Activated T-helper 1 cell treated with Interleukin-2 at 50 U/mL for 16 hours (primary cell): ENCODE results near the gene INHBC.
A peak's percentile ranks its signal among the peaks of the same experiment; 100 is the strongest.

ENCODE experiments used
- DNase-seq: peaks from one replicate; pipeline ENCODE4 v3.0.0-alpha.2; 2020; ENCODE audit warnings: low read depth

Gene INHBC

DNA sequence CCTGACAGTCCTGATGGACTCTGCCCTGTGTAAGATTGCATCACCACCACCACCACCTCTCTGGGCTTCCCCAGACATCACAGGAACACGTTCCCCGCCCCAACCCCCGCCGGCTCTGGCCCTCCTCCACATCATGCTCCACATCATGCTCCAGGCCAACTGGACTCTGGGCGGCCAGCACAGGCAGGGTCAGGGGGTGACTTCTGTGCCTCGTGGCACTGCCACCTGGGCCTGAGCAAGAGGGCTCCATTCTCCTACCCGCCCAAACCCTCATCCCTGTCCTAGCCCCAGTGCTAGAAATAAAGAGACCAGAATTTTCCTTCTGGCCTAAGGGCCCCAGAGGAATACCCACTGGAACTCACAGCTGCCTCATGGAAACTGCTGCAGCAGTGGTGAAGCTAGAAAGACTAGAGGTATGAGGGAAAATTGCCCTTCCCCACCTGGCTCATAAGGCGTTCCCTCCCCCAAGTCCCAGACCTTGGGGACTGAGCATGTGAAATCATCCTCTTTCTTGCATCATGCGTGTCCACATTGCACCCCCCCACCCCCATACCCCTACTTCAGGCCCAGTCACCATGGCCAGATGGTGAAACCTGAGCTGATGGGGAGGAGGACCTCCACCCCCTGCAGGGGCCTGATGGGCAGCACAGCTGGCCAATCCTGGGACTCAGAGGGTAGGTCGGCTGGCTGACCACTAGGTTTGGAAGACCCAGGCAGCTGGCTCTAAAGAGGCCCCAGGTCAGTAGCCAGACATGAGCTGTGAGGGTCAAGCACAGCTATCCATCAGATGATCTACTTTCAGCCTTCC, 20.2 kb downstream of the INHBC start, which contains the start of gene INHBE:
TSS of gene INHBE (plus strand) at position 742 of the 808 bp plus-strand sequence. CDS start 230 bp downstream, outside the sequence.
- no peak for DNase-seq

DNA sequence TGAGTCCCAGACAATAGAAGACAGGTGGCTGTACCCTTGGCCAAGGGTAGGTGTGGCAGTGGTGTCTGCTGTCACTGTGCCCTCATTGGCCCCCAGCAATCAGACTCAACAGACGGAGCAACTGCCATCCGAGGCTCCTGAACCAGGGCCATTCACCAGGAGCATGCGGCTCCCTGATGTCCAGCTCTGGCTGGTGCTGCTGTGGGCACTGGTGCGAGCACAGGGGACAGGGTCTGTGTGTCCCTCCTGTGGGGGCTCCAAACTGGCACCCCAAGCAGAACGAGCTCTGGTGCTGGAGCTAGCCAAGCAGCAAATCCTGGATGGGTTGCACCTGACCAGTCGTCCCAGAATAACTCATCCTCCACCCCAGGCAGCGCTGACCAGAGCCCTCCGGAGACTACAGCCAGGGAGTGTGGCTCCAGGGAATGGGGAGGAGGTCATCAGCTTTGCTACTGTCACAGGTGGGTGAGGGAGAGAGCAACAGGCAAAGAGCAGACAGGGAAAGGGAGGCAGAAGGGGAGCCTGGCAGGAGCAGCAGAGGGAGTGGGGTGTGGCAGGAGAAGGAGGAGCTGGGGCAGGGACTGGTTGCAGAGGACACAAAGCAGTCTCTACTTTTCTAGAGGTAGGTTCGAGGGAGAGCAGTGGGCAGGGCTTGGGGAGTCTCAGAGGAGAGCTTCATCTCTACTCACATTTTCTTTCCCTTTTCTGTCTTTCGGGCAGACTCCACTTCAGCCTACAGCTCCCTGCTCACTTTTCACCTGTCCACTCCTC, 21.0 kb downstream of the INHBC start:
- DNase-seq = no peak

DNA sequence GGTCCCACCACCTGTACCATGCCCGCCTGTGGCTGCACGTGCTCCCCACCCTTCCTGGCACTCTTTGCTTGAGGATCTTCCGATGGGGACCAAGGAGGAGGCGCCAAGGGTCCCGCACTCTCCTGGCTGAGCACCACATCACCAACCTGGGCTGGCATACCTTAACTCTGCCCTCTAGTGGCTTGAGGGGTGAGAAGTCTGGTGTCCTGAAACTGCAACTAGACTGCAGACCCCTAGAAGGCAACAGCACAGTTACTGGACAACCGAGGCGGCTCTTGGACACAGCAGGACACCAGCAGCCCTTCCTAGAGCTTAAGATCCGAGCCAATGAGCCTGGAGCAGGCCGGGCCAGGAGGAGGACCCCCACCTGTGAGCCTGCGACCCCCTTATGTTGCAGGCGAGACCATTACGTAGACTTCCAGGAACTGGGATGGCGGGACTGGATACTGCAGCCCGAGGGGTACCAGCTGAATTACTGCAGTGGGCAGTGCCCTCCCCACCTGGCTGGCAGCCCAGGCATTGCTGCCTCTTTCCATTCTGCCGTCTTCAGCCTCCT, 21.6 kb downstream of the INHBC start:
- DNase-seq = no peak

DNA sequence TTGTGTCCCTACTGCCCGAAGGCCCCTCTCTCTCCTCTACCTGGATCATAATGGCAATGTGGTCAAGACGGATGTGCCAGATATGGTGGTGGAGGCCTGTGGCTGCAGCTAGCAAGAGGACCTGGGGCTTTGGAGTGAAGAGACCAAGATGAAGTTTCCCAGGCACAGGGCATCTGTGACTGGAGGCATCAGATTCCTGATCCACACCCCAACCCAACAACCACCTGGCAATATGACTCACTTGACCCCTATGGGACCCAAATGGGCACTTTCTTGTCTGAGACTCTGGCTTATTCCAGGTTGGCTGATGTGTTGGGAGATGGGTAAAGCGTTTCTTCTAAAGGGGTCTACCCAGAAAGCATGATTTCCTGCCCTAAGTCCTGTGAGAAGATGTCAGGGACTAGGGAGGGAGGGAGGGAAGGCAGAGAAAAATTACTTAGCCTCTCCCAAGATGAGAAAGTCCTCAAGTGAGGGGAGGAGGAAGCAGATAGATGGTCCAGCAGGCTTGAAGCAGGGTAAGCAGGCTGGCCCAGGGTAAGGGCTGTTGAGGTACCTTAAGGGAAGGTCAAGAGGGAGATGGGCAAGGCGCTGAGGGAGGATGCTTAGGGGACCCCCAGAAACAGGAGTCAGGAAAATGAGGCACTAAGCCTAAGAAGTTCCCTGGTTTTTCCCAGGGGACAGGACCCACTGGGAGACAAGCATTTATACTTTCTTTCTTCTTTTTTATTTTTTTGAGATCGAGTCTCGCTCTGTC, 22.3 kb downstream of the INHBC start:
- DNase-seq = no peak

DNA sequence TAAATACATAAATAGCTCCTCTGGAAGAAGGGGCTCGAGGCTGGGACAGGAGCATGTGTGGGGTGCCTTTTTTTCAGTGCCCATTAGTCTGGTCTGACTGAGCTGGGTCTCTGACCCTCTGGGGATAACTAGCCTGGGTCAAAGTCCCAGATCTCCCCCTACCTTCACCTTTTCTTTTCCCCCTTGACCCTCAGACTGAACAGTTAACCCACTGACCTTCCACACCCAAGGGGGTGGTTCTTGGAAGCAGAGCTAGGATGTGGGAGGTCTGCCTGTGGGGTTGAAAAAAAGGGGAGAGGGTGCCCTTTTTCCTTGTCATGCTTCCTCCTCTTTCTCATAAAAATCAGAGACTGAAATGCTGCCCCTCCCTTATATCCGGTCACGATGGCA, 24.1 kb downstream of the INHBC start:
- no peak for DNase-seq

DNA sequence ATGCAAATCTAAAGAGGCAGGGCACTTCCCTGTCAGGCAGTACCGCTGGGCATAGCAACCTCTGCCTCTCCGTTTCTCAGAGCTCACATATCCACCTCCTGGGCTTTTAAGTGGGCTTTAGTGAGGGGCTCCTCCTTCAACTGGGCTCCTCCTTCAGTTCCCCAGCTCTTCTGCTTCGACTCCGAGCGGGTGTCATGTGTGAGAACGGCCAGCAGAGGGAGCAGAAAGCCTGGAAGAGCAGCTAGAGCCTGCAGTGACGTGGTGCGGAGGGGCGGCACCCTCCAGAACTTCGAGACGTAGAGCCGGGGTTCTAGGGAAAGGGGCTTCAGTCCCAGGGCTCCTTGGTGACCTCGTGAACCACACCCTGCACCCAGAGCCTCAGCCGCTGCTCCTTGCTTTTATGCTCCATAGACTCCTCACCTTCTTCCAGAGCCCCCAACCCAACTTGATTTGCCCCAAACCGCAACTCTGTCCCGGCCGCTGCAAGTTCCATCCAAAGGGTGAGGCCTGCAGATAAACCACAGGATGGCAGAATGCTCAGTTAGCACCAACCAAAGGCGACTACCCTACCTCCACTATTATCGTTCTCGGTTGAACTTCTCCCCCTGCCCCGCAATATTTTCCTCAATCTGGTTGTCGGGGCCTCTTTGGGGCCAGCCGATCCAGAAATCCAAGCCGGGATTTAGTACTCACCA, 24.6 kb downstream of the INHBC start:
- peak; percentile 78 for DNase-seq

DNA sequence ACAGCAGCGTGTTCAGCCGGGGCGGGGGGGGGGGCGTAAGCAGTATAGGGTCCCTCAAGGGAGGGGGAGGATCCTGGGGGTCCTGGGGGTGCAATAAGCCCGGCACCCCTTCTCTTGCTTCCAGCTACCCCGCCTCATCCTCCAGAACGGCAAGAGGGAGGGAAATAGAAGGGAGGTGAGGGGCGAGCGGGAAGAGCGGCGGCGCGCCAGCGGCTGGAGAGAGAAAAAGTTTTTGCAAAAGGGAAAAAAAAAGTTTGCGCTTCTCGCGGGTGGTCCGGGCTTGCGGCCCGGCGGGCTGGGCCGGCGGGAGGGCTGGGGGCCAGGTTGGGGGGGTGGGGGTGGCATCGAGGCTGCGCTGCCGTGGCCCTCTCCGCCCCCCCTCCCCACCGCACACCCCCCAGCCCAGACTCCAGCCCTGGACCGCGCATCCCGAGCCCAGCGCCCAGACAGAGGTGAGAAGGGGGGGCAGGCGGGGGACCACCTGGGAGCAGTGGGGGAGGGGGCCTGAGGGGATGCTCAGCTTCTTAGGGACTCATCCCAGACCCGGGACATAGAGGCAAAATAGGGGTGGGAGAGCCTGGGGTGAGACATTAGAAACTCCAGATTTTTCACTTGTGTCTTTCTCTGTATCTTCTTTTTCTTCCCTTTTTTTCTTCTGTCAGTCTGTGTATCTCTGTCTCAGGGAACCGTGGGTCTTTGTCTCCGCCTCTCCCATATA, 25.3 kb downstream of the INHBC start, which contains the start of gene GLI1:
TSS of gene GLI1 (plus strand) at position 36 of the 718 bp plus-strand sequence. CDS start 3,907 bp downstream, outside the sequence.
- no peak for DNase-seq

DNA sequence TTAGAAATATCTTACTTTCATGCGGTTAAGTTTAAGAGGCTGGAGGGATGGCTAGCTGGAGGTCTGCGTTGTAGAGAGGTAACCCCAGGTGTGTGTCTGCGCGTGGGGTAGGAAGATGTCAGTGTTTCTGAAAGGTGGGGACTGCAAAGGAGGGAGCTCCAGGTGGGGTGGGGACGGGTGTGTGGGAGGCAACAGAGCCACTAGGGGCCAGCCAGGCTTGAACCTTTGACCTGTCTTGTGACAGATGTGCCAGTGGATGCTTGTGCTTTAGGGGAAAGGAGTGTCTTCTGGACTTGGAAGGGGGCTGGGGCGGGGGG, 25.8 kb downstream of the INHBC start:
- no peak for DNase-seq

DNA sequence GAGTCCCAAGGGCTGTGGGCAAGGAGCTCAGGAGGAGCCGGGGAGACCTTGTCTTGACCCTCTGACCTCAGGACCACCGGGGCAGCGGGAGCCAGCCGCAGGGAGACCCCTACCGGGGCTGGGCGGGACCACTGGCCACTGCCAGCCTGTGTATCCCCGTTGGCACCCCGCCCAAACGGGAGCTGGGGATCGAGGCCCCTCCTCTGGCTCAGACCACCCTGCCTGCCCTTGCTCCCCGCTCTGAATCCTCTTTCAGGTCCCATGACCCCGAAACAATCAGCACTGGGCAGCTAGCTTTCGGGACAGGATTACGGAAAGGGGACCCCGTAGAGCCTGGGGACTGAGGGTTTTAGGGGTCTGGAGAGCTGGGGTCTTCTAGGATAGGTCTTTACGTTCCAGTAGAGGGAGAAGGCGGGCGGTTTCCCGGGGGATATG, 26.3 kb downstream of the INHBC start:
- DNase-seq = no peak

DNA sequence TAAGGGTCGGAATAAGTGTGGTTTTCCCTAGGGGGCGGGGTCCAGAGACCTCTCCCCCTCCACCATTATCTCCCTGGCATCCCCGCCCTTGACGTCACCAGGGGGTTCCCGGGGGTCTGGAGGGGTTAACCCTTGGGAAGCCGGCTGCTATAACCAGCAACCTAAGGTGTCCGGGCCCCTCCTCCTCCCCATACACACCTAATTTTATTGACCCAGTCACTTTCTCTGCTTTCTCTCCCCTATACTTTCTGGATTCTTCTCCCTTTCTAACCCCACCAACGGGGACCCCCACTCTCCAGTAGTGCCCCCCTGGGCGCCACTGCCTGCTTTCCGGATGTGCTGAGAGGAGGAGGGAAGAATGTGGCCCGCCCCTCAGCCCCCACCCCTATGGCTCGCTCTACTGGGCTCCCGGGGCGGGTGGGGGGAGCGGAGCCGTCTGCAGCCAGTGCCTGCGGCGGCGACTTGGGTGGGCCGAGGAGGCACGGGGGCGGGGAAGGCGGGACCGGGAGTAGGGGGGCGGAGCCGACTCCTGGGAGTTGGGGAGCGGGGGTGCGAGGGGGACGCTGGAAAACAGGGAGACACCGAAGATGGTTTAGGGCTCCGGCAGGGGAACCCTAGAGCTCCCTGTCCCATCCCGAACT, 26.8 kb downstream of the INHBC start:
- no peak for DNase-seq

DNA sequence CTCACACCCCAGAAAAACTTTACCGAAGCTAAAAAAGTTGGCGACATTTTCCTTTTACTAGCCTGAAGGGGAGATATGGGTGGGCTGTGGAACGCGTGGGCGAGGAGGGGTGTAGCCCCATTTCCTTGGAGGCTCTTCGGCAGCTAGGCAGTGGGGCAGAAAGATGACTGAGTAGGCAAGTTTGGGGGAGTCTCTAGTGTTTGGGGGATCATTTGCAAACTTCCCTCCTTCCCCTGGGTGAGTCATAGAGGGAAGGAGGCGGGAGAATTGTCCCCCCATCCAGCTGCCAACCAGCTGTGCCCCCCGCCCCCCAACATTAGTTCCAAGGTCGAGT, 27.3 kb downstream of the INHBC start:
- no peak for DNase-seq

DNA sequence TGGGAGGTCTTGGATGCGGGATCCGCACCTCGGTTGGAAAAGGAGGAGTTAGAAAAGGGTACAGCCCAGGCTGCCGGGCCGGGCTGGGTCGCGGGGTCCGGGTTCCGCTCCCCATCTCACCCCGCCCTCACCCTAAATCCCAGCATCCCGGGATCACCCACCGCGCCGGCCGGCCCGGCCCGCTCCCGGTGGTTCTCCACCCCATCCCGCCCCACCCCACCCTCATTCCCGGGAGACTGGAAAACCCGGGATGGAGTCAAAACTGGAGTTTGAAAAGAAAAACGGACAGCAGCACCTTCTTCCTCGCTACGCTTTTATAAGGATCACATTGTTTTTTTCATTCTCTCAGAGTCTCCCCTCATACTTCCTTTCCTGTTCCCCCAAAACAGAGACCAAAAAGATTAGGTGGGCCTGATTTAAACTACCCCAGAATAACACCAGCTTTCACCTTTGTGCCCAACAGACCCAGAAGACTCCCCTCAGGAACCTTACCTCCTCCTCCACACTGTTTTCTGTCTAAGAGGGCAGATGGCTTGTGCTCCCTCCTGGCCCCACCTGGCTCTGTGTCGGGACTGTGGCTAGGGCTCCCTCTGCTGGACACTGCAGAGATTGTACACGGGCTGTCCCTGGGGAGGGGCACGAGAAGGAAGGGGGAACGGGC, 27.8 kb downstream of the INHBC start:
- peak; percentile 76 for DNase-seq

DNA sequence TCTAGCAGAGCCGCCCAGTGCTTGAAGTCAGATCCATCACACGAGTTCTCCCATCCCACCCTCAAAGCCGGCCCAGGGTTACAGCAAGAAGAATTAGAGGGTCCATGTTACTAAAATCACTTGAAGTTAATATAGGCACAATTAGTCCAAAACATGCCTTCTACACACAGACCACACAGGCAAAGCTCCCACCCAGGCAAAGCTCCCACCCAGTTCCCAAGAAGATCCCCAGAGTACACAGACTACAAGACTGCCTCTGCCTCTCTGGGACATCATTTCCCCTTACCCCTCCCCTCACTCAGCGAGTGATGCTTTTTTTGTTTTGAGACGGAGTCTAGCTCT, 28.3 kb downstream of the INHBC start:
- DNase-seq = no peak

DNA sequence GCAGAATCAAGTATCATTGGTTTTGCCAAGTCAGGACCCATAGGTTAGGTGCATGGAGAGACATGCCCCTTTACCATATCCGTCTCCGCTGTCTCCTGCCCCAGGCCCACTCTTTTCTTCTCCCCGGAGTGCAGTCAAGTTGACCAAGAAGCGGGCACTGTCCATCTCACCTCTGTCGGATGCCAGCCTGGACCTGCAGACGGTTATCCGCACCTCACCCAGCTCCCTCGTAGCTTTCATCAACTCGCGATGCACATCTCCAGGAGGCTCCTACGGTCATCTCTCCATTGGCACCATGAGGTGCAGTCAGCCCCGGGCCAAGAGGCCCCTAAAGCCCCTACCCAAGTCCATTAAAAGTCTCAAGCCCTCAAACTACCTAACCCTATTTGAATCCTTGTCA, 30.0 kb downstream of the INHBC start:
- no peak for DNase-seq

DNA sequence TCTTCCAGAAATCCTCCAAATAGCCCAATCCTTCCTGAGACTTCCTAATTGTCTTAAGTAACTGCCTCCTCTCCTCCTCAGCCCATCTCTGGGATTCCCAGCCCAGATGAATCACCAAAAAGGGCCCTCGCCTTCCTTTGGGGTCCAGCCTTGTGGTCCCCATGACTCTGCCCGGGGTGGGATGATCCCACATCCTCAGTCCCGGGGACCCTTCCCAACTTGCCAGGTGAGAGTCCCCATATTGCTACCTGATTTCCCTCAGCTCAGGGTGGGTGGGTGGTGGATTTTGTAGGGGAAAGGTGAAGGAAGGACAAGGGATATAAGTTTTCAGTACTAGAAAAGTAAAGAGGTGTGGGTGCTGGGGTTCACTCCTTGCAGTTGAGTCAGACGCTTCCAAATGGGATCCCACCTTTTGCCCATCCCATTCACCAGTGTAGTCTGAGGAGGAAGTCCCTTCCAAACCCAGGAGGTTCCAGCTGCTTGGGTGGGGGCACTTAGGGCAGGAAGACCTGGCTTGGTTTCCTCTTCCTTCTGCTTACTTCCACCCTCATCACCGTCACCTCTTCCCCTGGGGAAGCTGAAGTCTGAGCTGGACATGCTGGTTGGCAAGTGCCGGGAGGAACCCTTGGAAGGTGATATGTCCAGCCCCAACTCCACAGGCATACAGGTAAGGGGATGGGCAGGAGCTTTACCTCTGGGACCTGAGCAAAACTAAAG, 30.6 kb downstream of the INHBC start:
- DNase-seq = no peak

DNA sequence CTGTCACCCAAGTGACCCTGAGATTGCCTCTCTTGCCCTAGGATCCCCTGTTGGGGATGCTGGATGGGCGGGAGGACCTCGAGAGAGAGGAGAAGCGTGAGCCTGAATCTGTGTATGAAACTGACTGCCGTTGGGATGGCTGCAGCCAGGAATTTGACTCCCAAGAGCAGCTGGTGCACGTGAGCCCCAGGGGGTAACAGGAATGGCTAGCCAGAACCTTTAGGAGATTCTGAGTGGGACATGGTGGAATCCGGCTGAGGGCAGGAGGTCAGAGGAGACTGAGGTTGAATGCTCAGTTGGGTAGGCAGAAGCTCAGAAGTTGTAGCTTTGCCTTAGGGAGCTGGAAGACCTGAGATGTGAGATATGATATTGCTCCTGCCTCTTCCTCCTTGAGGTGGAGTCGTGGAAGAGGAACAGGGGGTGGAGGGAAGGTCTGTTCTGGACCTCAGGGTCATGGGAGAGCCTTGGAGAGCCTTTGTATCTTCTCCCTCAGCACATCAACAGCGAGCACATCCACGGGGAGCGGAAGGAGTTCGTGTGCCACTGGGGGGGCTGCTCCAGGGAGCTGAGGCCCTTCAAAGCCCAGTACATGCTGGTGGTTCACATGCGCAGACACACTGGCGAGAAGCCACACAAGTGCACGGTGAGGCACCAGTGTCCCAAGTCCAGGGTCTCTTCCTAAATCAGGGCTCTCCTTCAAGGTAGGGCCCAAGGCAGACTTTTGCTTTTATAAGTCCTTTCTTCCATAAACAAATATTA, 31.3 kb downstream of the INHBC start:
- no peak for DNase-seq

DNA sequence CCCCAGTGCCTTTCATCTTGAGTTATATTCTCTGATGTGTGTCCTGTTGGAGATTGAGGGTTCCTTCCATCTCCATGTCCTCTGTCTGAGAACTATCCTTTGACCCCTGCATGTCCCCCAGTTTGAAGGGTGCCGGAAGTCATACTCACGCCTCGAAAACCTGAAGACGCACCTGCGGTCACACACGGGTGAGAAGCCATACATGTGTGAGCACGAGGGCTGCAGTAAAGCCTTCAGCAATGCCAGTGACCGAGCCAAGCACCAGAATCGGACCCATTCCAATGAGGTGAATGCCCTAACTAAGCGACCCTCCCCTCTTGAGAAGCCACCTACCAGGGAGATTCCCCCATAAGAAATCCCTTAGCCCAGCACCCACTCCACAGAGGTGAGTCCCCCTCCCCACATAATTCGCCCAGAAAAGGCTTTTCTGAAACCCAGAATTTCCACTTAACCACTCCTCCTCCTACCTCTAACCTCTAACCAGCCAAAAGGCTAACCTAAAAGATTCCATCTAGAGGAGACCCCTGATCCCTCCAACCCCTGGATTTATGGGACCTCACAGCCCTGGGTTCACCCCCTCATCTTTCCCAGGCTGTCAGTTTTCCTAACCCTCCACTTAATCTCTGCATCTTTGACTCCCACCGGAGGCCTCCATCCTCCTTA, 32.8 kb downstream of the INHBC start:
- no peak for DNase-seq

DNA sequence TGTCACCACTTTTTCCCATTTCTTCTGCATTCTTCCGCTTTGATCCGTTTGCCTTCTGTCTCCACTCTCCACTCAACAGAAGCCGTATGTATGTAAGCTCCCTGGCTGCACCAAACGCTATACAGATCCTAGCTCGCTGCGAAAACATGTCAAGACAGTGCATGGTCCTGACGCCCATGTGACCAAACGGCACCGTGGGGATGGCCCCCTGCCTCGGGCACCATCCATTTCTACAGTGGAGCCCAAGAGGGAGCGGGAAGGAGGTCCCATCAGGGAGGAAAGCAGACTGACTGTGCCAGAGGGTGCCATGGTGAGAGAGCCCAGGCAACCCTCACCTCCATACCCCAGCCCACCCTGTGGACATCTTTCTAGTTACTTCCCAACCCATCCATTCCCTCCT, 33.3 kb downstream of the INHBC start:
- DNase-seq = no peak
